Activated CD4-positive, alpha-beta memory T cell treated with anti-CD3 and anti-CD28 coated beads, Interleukin-2, amount 10 ng/mL, durations not matched to agents 7 days and 5 days (primary cell): ENCODE results near the gene DACT1. TPM values are rescaled to one million over a fixed set of nuclear protein-coding genes. Genes with fewer than 3 reads are reported as not detected.

Experiments used
- CTCF ChIA-PET: fragments of 350-600 bp; sonication (Branson Sonifier 250); formaldehyde crosslinking; loops from one replicate; lab custom pipeline; 2021; ENCODE audit warnings: antibody characterized with exemption, inconsistent platforms; lab: Charles Lee
- POLR2A ChIA-PET: fragments of 350-600 bp; sonication (Branson Sonifier 250); formaldehyde crosslinking; loops from one replicate; lab custom pipeline; 2021; ENCODE audit warnings: antibody characterized with exemption; lab: Charles Lee
- DNase-seq: peaks from one replicate; pipeline ENCODE4 v3.0.0-alpha.2; 2020
- H3K27ac Mint-ChIP-seq: one replicate; pipeline ENCODE4 v1.8.0; 2021; ENCODE audit warnings: mild to moderate bottlenecking, mixed read lengths
- H3K27me3 Mint-ChIP-seq: one replicate; pipeline ENCODE4 v1.8.0; 2021; ENCODE audit warnings: mixed read lengths
- H3K36me3 Mint-ChIP-seq: one replicate; pipeline ENCODE4 v1.8.0; 2021; ENCODE audit warnings: low read depth, mixed read lengths
- H3K4me1 Mint-ChIP-seq: one replicate; pipeline ENCODE4 v1.8.0; 2021; ENCODE audit warnings: mixed read lengths
- H3K4me3 Mint-ChIP-seq: one replicate; pipeline ENCODE4 v1.8.0; 2021; ENCODE audit warnings: mild to moderate bottlenecking, mixed read lengths
- H3K9me3 Mint-ChIP-seq: one replicate; pipeline ENCODE4 v1.8.0; 2021; ENCODE audit warnings: mixed read lengths
- total RNA-seq, 2 experiments: library from RNA; stranded (reverse); gene quantifications; one replicate each; pipeline ENCODE4 v1.2.3, GENCODE V29; 2021

The DACT1 gene
- total RNA-seq, 2 experiments from 2014 or later, result 0.81 to 0.93 TPM

GRCh38 chr14:58680698-58681097, 42.9 kb downstream of the DACT1 start:
- H3K4me3 Mint-ChIP-seq, result no peak overlapping the region
- ChIA-PET CTCF (no interaction called here), POLR2A (no interaction called here)
- H3K36me3 Mint-ChIP-seq, result no peaks in the 10 kb centered on the region
- H3K27ac Mint-ChIP-seq, result no peak overlapping the region
- no peaks in the 10 kb centered on the region for H3K4me1 Mint-ChIP-seq
- no peaks in the 10 kb centered on the region for H3K9me3 Mint-ChIP-seq
- H3K27me3 Mint-ChIP-seq, result peaks cover 2% of the 10 kb centered on the region
- DNase-seq, result no peak

- Mint-ChIP-seq H3K27ac (no peak overlapping the region), H3K27me3 (no peaks in the 10 kb centered on the region), H3K4me3 (no peak overlapping the region), H3K36me3 (no peaks in the 10 kb centered on the region), H3K9me3 (peaks cover 2% of the 10 kb centered on the region), H3K4me1 (no peaks in the 10 kb centered on the region)
- ChIA-PET CTCF (no interaction called here), POLR2A (no interaction called here)
- DNase-seq, result no peak
Measured at GRCh38 chr14:58687232-58687795, 49.6 kb downstream of the DACT1 start.

GRCh38 chr14:58690801-58691516, 53.2 kb downstream of the DACT1 start:
- Mint-ChIP-seq H3K36me3 (no peaks in the 10 kb centered on the region), H3K4me3 (no peak overlapping the region), H3K4me1 (no peaks in the 10 kb centered on the region), H3K27me3 (no peaks in the 10 kb centered on the region), H3K9me3 (peaks cover 2% of the 10 kb centered on the region), H3K27ac (no peak overlapping the region)
- POLR2A ChIA-PET, result no interaction called here
- CTCF ChIA-PET, result no interaction called here
- no peak for DNase-seq

GRCh38 chr14:58693048-58693447, 55.3 kb downstream of the DACT1 start:
- no peaks in the 10 kb centered on the region for H3K4me1 Mint-ChIP-seq
- H3K36me3 Mint-ChIP-seq, result no peaks in the 10 kb centered on the region
- no peak overlapping the region for H3K4me3 Mint-ChIP-seq
- no peaks in the 10 kb centered on the region for H3K27me3 Mint-ChIP-seq
- ChIA-PET CTCF (interaction anchor here (0.6 kb wide), 1 partner anchor 16 kb away, joined by 4 read pairs; no protein-coding TSS in a partner anchor), POLR2A (no interaction called here)
- no peaks in the 10 kb centered on the region for H3K9me3 Mint-ChIP-seq
- no peak overlapping the region for H3K27ac Mint-ChIP-seq
- DNase-seq, result no peak

GRCh38 chr14:58695514-58695913, 57.8 kb downstream of the DACT1 start:
- peaks cover 2% of the 10 kb centered on the region for H3K27me3 Mint-ChIP-seq
- no peaks in the 10 kb centered on the region for H3K9me3 Mint-ChIP-seq
- H3K4me3 Mint-ChIP-seq, result no peak overlapping the region
- ChIA-PET POLR2A (no interaction called here), CTCF (no interaction called here)
- H3K4me1 Mint-ChIP-seq, result no peaks in the 10 kb centered on the region
- no peak overlapping the region for H3K27ac Mint-ChIP-seq
- DNase-seq, result no peak
- no peaks in the 10 kb centered on the region for H3K36me3 Mint-ChIP-seq

GRCh38 chr14:58697266-58697929, 59.6 kb downstream of the DACT1 start:
- Mint-ChIP-seq H3K4me1 (no peaks in the 10 kb centered on the region), H3K27ac (no peak overlapping the region), H3K9me3 (no peaks in the 10 kb centered on the region), H3K36me3 (no peaks in the 10 kb centered on the region), H3K4me3 (no peak overlapping the region), H3K27me3 (peaks cover 8% of the 10 kb centered on the region)
- POLR2A ChIA-PET, result no interaction called here
- CTCF ChIA-PET, result no interaction called here
- no peak for DNase-seq

Other genes with a start within 250 kb of the DACT1 start
- gene TOMM20L, start 242.0 kb upstream of the DACT1 start, total RNA-seq, result not detected
- 10 to 100 TPM; 37.5 to 40.3 TPM for gene TIMM9, start 210.4 kb upstream of the DACT1 start, total RNA-seq
- 10 to 100 TPM; 31.7 to 34.6 TPM for gene KIAA0586, start 210.2 kb upstream of the DACT1 start, total RNA-seq